HG03095 (cell line): Measurements from ENCODE around the gene DUXA.

Source experiments
- ATAC-seq: cut with Tn5 transposase; IDR thresholded peaks from one replicate; pipeline ENCODE4 v1.9.1; 2021; ENCODE audit warnings: moderate library complexity; ENCODE audit not compliant: unreplicated experiment

The DUXA gene

DNA sequence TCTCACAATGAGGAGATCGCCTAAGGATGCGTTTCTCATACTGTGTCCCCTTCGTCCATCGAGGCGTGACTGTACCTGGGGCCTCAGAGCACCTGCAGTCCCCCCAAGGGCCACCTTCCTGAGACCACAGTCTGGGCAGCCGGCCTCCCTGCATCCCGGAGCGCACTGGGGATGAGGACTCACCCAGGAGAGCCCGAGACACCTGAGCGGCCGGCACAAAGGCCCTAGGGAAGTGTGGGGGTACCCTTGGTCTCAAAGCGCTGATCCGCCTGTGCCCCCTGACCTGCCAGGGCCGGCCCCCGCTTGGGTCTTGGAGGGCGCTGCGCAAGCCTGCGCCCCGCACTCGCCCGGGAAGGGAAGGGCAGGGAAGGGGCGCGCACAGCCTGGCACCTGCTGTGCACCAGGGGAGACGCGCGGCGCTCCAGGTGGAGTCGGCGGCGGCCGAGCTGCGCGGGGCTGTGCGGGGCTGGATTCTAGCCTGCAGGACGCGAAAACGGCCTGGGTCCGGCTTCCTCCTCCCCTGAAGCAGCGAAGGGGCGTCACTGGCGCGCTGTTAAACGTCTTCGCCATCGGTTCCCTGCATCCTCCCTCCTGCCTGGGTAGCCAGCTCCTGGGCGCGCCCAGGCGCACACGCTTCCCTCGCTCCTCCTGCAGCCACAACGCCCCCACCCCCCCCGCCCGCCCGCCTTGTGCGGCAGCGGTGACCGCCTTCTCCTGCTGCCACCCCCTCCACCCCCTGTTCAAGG is 61.1 kb downstream of the DUXA start:
- no peak for ATAC-seq
